Measurements from ENCODE around the gene RAE1.

Gene RAE1

DNA sequence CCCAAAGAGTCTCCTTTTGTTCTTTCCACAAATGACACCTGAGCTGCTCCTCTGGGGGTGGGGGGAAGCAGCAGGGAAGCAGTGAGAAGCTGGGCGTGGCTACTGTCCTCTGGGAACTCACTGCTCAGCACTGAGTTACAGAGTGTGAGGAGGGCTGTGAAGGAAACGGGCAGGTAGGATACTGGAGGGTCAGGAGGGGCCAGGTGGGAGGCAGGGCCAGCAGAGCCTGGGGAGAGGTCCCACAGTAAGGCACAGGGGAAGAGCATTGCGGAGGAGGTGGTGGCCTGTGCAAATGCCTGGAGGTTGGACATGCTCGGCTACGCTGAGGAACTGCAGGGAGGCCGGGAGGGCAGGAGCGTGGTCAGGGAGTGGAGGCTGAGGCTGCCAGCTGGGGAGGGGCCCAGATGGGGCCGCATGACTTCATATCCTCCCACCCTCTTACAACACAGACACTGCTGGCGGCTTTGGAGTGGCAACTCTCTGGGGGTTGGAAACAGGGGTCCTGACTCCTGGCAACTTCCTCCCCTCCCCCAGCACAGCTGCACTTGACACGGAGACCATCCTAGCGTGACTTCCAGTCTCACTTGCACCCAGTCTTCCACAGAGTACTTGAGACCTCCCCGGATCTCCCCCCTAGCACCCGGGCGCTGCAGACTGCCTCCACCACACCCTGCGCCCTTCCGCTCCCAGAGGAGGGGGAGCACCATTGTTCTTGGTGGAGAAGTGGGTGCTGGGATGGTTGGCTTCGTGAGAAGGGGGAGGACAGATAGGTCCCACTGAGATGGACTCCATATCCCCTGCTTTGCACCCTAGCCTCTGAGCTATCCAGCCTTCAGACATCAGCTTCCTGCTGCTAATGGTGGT, 74.3 kb downstream of the RAE1 start:
- Mint-ChIP-seq H3K9me3 (no peaks in the 10 kb centered on the region), H3K27me3 (ENCODE audit: low read depth) (peaks cover 15% of the 10 kb centered on the region), H3K36me3 (ENCODE audit: low read depth) (no peaks in the 10 kb centered on the region), H3K27ac (no peak overlapping the region), H3K4me1 (peaks cover 15% of the 10 kb centered on the region), H3K4me3 (no peak overlapping the region)
- TF ChIP-seq CTCF (IDR thresholded peaks at IDR 0.05; ENCODE audit: unreplicated experiment in 3 of 3): no peak

DNA sequence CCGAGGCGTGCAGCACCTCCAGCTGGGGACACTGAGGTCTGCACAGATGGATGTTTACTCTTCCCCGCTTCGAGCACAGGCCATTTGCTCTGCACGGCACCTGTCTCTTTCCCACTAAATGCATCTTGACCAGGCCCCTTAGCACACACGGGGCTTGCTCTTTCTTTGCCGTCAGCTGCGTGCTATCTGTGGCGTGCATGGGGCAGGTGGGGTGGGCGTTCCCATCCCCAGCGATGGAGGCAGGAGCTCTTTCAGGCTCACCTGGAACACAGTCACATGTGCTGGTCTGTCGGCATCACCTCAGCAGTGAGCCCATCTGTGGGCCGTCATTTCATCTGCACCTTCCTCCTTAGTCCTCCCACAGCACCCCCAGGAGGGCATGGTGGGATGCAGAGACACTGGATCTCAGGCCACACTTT, 75.2 kb downstream of the RAE1 start:
- H3K27me3 Mint-ChIP-seq (ENCODE audit: low read depth): peaks cover 8% of the 10 kb centered on the region
- no peak for TF ChIP-seq CTCF (IDR thresholded peaks at IDR 0.05; ENCODE audit: unreplicated experiment in 3 of 3)
- no peak overlapping the region for H3K27ac Mint-ChIP-seq
- H3K36me3 Mint-ChIP-seq (ENCODE audit: low read depth): no peaks in the 10 kb centered on the region
- H3K4me1 Mint-ChIP-seq: peaks cover 15% of the 10 kb centered on the region
- no peaks in the 10 kb centered on the region for H3K9me3 Mint-ChIP-seq
- H3K4me3 Mint-ChIP-seq: no peak overlapping the region

DNA sequence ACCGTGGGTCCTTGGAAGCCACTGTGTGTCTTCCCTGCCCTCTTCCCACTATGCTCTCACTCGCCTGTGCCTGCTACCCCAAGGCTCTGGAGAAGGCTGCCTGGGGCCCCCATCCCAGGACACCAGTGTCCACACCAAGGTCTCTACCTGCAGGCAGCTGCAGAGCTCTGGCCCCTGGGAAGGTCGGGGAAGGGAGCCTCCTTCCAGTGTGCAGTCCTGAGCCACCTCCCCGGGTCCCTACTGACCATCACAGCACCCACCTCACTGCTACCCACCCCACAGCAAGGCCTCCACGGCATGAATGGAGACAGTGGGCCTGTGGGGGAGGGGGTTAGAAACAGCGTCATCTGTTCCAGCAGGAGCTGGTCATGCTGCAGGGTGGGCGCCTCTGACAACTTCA, 75.8 kb downstream of the RAE1 start:
- TF ChIP-seq CTCF (IDR thresholded peaks at IDR 0.05; ENCODE audit: unreplicated experiment in 3 of 3): no peak
- Mint-ChIP-seq H3K27ac (no peak overlapping the region), H3K27me3 (ENCODE audit: low read depth) (peaks cover 14% of the 10 kb centered on the region), H3K9me3 (no peaks in the 10 kb centered on the region), H3K4me1 (peaks cover 15% of the 10 kb centered on the region), H3K4me3 (no peak overlapping the region), H3K36me3 (ENCODE audit: low read depth) (no peaks in the 10 kb centered on the region)

DNA sequence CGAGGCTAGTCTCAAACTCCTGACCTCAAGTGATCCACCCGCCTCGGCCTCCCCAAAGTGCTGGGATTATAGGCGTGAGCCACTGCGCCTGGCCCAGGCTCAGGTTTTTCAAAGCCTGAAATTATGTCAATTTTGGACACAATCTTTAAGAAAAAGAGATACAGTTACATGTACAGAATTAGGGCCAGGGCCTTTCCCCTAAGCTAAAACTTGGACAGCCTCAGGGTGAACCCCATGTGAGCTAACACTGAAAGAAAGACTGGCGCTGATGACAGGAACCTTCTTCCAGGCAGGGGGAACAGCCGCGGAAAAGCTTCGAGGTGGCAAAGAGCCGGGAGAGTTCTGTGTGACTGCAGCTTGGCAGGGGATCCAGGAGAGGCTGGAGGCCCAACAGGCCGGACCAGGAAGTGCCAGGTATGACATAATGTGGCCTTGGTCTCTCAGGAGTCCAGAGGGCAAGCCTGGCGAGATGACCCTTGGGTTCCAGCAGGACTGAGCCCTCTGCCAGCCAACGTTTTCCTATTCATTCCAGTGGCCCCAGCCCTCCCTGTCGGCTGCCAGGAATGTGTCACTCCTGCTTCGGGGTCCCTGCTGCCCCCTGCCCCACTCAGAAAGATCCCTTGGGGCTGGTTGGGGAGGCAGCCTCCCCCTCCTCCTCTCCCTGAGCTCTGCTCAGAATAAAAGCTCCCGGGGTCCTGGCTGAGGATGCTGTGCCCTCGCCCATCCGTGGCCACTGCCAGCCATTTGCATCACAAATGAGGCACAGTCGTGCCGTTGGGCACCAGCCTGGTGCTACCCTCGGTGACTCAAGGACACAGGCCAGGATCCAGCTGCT, 77.5 kb downstream of the RAE1 start:
- Mint-ChIP-seq H3K27ac (no peak overlapping the region), H3K4me3 (no peak overlapping the region), H3K9me3 (no peaks in the 10 kb centered on the region), H3K36me3 (ENCODE audit: low read depth) (no peaks in the 10 kb centered on the region), H3K27me3 (ENCODE audit: low read depth) (peaks cover 18% of the 10 kb centered on the region), H3K4me1 (peaks cover 20% of the 10 kb centered on the region)
- no peak for TF ChIP-seq CTCF (IDR thresholded peaks at IDR 0.05; ENCODE audit: unreplicated experiment in 3 of 3)

All from nephron (organoid).